ENCODE results near the gene PNPO. TPM values are rescaled to one million over a fixed set of nuclear protein-coding genes. Genes with fewer than 3 reads are reported as not detected.

Gene PNPO
- total RNA-seq, 1 experiment from 2014 or later: 12.3 TPM

DNA sequence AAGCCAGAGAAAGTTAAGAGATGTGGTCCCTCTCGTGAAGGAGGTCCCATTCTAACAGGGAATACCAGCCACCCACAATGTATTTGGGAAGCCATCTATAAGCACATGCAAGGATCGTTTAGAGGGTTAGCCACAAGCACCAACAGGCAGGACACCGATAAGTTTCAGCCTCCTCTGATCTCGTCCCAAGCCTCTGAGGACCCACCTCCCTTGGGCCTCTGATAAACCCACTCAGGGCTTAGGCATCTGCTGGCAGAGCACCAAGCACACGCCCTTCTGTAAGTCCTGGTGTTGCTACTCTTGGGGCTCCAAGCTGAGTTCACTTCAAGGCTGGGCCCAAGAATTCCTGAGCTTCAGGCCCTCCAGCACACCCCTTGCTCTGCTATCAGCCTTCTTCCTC lies 5.4 kb upstream of the PNPO start:
- Histone ChIP-seq H3K4me1 (ENCODE audit: insufficient read depth, low read length, poor library complexity, severe bottlenecking) (no peaks in the 10 kb centered on the region), H3K27me3 (replicated peaks; ENCODE audit: insufficient read depth, low read depth, low read length, poor library complexity) (no peaks in the 10 kb centered on the region), H3K27ac (ENCODE audit: low read depth, low read length, poor library complexity, severe bottlenecking) (no peak overlapping the region), H3K9me3 (ENCODE audit: low read depth, low read length, poor library complexity, severe bottlenecking) (no peaks in the 10 kb centered on the region), H3K36me3 (ENCODE audit: insufficient read depth, low read length, poor library complexity, severe bottlenecking) (no peaks in the 10 kb centered on the region), H3K4me3 (ENCODE audit: low read depth, low read length, poor library complexity, severe bottlenecking) (no peak overlapping the region)
- peak; percentile 60 for DNase-seq (ENCODE audit: low spot score)
- intact Hi-C loops (cut with micrococcal nuclease; ENCODE audit: unreplicated experiment): no loop called here
- BruUV-seq (replicated peaks): no TSS peak
- ChIA-PET POLR2A (ENCODE audit: low non-redundant PET) (no interaction called here), CTCF (interaction anchor here (0.9 to 1.2 kb wide), 2 partner anchors 11 kb away, joined by 3 to 4 read pairs; no protein-coding TSS in a partner anchor)
- no peak for TF ChIP-seq EZH2 (IDR thresholded peaks at IDR 0.05; ENCODE audit: borderline replicate concordance, low read depth, low read length, poor library complexity, severe bottlenecking)
- no peak for TF ChIP-seq CTCF (conservative IDR thresholded peaks at IDR 0.05; ENCODE audit: low read depth, low read length)

DNA sequence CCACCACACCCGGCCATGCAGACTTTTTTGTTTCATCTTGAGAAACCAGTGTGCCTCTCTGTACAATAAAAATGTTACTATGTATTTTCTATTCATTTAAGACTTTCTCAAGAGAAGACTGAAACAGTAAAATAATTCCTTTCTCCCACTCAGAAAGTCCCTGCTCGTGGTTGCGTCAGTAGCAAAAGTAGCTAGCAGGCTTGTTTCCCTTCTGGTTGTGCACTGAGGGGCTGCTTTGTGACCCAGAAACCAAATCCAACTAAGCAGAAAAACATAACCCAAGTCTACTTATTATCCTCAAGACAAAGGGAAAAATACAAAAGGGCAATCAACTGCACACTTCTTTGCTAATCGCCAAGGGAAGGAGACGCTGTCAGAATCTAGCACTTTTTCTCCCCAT lies 3.4 kb upstream of the PNPO start:
- Histone ChIP-seq H3K27me3 (replicated peaks; ENCODE audit: insufficient read depth, low read depth, low read length, poor library complexity) (no peaks in the 10 kb centered on the region), H3K36me3 (ENCODE audit: insufficient read depth, low read length, poor library complexity, severe bottlenecking) (no peaks in the 10 kb centered on the region), H3K27ac (ENCODE audit: low read depth, low read length, poor library complexity, severe bottlenecking) (no peak overlapping the region), H3K9me3 (ENCODE audit: low read depth, low read length, poor library complexity, severe bottlenecking) (no peaks in the 10 kb centered on the region), H3K4me3 (ENCODE audit: low read depth, low read length, poor library complexity, severe bottlenecking) (no peak overlapping the region), H3K4me1 (ENCODE audit: insufficient read depth, low read length, poor library complexity, severe bottlenecking) (peaks cover 5% of the 10 kb centered on the region)
- no TSS peak for BruUV-seq (replicated peaks)
- ChIA-PET CTCF (no interaction called here), POLR2A (ENCODE audit: low non-redundant PET) (no interaction called here)
- DNase-seq (ENCODE audit: low spot score): no peak
- intact Hi-C loops (cut with micrococcal nuclease; ENCODE audit: unreplicated experiment): no loop called here
- TF ChIP-seq CTCF (conservative IDR thresholded peaks at IDR 0.05; ENCODE audit: low read depth, low read length) (no peak), EZH2 (IDR thresholded peaks at IDR 0.05; ENCODE audit: borderline replicate concordance, low read depth, low read length, poor library complexity, severe bottlenecking) (no peak)

DNA sequence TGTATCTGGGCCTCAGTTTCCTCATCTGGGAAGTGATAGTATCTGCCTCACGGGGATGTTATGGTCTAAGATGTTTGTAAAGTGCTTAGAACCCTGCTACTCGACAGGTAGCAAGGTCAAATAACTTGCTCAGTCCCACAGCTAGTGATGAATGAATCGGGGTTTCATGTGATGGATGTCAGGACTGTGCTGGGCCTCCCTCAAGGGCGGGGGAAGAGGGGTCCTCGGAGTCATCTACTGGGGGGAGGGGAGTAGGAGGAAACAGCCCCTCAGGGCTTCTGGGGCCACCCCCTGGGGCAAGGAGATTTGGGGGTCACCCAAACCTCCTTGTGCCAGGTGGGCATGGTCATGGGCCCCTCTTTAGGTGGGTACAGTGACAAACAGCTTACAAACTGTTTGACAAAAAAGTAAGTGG lies 732 bp downstream of the PNPO start:
- H3K4me1 ChIP-seq (ENCODE audit: insufficient read depth, low read length, poor library complexity, severe bottlenecking): peaks cover 5% of the 10 kb centered on the region
- no peak for TF ChIP-seq EZH2 (IDR thresholded peaks at IDR 0.05; ENCODE audit: borderline replicate concordance, low read depth, low read length, poor library complexity, severe bottlenecking)
- TF ChIP-seq CTCF (conservative IDR thresholded peaks at IDR 0.05; ENCODE audit: low read depth, low read length): no peak
- no peaks in the 10 kb centered on the region for H3K36me3 ChIP-seq (ENCODE audit: insufficient read depth, low read length, poor library complexity, severe bottlenecking)
- intact Hi-C loops (cut with micrococcal nuclease; ENCODE audit: unreplicated experiment): loop anchor here (10.0 kb wide), 1 partner anchor 97 kb away; the partner anchor contains the start of gene SCRN2
- H3K27me3 ChIP-seq (replicated peaks; ENCODE audit: insufficient read depth, low read depth, low read length, poor library complexity): no peaks in the 10 kb centered on the region
- ChIA-PET POLR2A (ENCODE audit: low non-redundant PET) (interaction anchor here (0.5 kb wide), 1 partner anchor 9 kb away, joined by 3 read pairs; no protein-coding TSS in a partner anchor), CTCF (no interaction called here)
- DNase-seq (ENCODE audit: low spot score): no peak
- no peaks in the 10 kb centered on the region for H3K9me3 ChIP-seq (ENCODE audit: low read depth, low read length, poor library complexity, severe bottlenecking)
- peak overlapping the region; percentile 63 for H3K4me3 ChIP-seq (ENCODE audit: low read depth, low read length, poor library complexity, severe bottlenecking)
- H3K27ac ChIP-seq (ENCODE audit: low read depth, low read length, poor library complexity, severe bottlenecking): peak overlapping the region; percentile 66
- BruUV-seq (replicated peaks): no TSS peak
